Heart right ventricle (tissue), 16 donors: ENCODE measurements around the gene ATXN1. TPM values are rescaled to one million over a fixed set of nuclear protein-coding genes. Genes with fewer than 3 reads are reported as not detected.

ENCODE experiments used
- ATAC-seq, 8 donors: fragments of 200-7000 bp; cut with Tn5 transposase; one replicate each; pipeline ENCODE4 v1.9.1; 2020; ENCODE audit warnings: mild to moderate bottlenecking in 8 of 8, moderate library complexity in 8 of 8, moderate number of reproducible peaks in 1 of 8
- DNase-seq, 2 donors: peaks; one replicate each; pipeline ENCODE4 v3.0.0-alpha.2; 2020
- H3K27ac ChIP-seq, 10 donors: fragments of 200-600 bp; sonication (generic) in 2 of 10; one replicate each; pipeline versions ENCODE4 v1.5.0 to v1.8.0; 2020 to 2022; ENCODE audit warnings: mild to moderate bottlenecking in 3 of 10
- H3K27me3 ChIP-seq, 7 donors: fragments of 200-600 bp; one replicate each; pipeline ENCODE4 v1.8.0; 2021 to 2022; ENCODE audit warnings: mild to moderate bottlenecking in 2 of 7
- H3K36me3 ChIP-seq, 9 donors: fragments of 200-600 bp; sonication (generic) in 1 of 9; one replicate each; pipeline versions ENCODE4 v1.5.0 to v1.8.0; 2020 to 2022; ENCODE audit warnings: mild to moderate bottlenecking in 2 of 9
- H3K4me1 ChIP-seq, 9 donors: fragments of 200-600 bp; sonication (generic) in 1 of 9; one replicate each; pipeline versions ENCODE4 v1.5.0 to v1.8.0; 2020 to 2022; ENCODE audit warnings: mild to moderate bottlenecking in 4 of 9
- H3K4me3 ChIP-seq, 10 donors: fragments of 200-600 bp; sonication (generic) in 2 of 10; one replicate each; pipeline versions ENCODE4 v1.5.0 to v1.8.0; 2020 to 2022; ENCODE audit warnings: mild to moderate bottlenecking in 7 of 10, moderate library complexity in 2 of 10
- H3K9me3 ChIP-seq, 11 donors: fragments of 200-600 bp in 10 of 11; sonication (generic) in 2 of 11; one replicate each; pipeline versions ENCODE4 v1.5.0 to v1.8.0; 2013 to 2022; ENCODE audit warnings: mild to moderate bottlenecking in 2 of 11, control low read depth in 1 of 11, moderate library complexity in 1 of 11
- CTCF ChIP-seq, 9 donors: fragments of 200-600 bp; sonication (generic) in 2 of 9; IDR thresholded peaks; one replicate each; pipeline versions ENCODE4 v1.5.0 to v1.8.0; 2021 to 2022; ENCODE audit warnings: antibody characterized with exemption in 9 of 9, mild to moderate bottlenecking in 5 of 9, moderate library complexity in 1 of 9
- WGBS, 2 donors: extraction: QIAGEN DNeasy Blood & Tissue Kit; methylation state at CpG; one replicate each; pipeline ENCODE4 v1.1.7; 2013; ENCODE audit warnings: inconsistent platforms in 1 of 2; 5-methylcytosine and 5-hydroxymethylcytosine counted together
- intact Hi-C, 10 donors: fragments of 100-400 bp; cut with DNase I; formaldehyde crosslinking; loops; one replicate each; pipeline versions ENCODE4 v1.11.1 to v1.14.2; 2022
- polyA plus RNA-seq, 2 donors: library from polyadenylated mRNA; stranded (reverse); fragments of 200-250 nt; gene quantifications; one replicate each; pipeline ENCODE4 v1.2.3, GENCODE V29; 2013
- total RNA-seq, 10 donors: library from RNA; stranded (reverse); fragmentation: NEBNext Ultra II Directional in 3 of 10; extraction: Animal tissue kit (Norgen Biotek cat#: 25700) in 3 of 10; gene quantifications; one replicate each; pipeline versions ENCODE4 v1.2.1 to v1.2.4, GENCODE V29; 2021 to 2023
- donor health status: Arrhythmogenic right ventricular cardiomyopathy.
- donor health status: ischemic (EF 13 %, LVEDD 7.1; RV severe dilation, severe dysfunction).
- donor health status: healthy with polysubstance abuse.
- donor health status: DM: no; HTN: yes; CAD: no.
- donor health status: DM: no; HTN: no; CAD: no.
- donor health status: ischemic (EF 25% LVEDD 6.9; RV normal size, moderate dysfunction).
- donor health status: ischemic (EF 25% LVEDD 5.7; RV mildly dilated, moderate dysfunction).
- donor health status: healthy.
- donor health status: DM: yes; HTN: yes; CAD: no.
- donor health status: Ischemic cardiomyopathy.
- donor health status: ischemic (EF 35%, LVEDD 5.7; RV mildly dilated, moderate dysfunction).
- donor health status: nonischemic (EF 11% LVEDD 7.7; RV severe dilation, severe dysfunction).
- donor health status: DM: yes; HTN: yes; CAD: no.
- donor health status: PGD.
- donor health status: ischemic (EF 29% LVEDD 5.4; RV normal size, mild dysfunction).
- donor health status: nonischemic (EF 23%, LVEDD 6.1; RV moderate dilation, normal function).

ATXN1 gene
- total and polyA plus RNA-seq, 12 donors = 4.1 to 46.5 (median 40.3) TPM

DNA sequence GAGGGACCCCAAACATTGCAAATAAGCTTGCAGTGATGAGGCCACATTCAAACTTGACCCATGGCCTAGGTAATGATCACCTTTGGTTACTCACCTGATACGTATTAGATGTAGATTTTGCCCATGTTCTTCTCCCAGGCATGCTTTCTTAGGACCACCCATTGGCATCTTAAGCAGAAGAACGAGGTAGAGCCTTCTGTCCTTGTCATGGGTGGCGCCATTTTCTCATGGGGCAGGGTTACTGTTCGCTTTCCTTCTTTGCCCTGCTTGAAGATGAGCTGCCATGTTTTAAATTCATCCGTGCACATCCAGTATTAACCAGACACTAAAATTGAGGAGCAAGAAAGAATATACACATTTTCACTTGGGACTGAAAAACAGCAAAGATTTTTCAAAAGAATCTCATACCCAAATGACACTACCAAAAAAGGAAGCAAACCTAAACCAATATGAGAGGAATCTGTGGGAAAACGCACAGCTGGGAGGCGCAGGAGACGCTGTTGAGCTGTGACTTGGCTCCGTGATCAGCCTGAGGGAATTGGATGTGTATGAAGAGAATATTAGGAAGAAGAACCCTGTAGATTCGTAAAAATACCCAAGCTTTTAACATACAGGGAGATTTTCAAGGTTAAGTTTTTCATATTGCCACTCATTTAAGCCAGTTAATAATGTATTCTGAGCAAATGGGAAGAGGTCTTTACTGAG lies 486.2 kb downstream of the ATXN1 start:
- TF ChIP-seq CTCF (IDR thresholded peaks at IDR 0.05) = no peak
- ATAC-seq (no peak), DNase-seq (no peak)
- Histone ChIP-seq H3K9me3 (no peaks in the 10 kb centered on the region), H3K27ac (no peak overlapping the region), H3K27me3 (no peaks in the 10 kb centered on the region), H3K4me3 (no peak overlapping the region), H3K4me1 (peaks cover 4 to 49% (median 17%) of the 10 kb centered on the region in 9 donors), H3K36me3 (peaks cover 0 to 17% (median 0%) of the 10 kb centered on the region in 9 donors)
- intact Hi-C loops = loop anchor here in 2 of 10 donors (5.0 kb wide), 2 partner anchors 33 to 38 kb away; partner anchors contain the start of gene GMPR (in 1 of the 2)
- 86 to 89% methylated on average over 10 of the region's 10 CpGs for WGBS, 2 donors

GRCh38 chr6:16274483-16274882 lies 486.8 kb downstream of the ATXN1 start:
- no peak for ATAC-seq
- intact Hi-C loops = no loop called here
- 67 to 73% methylated on average over 4 of the region's 4 CpGs for WGBS, 2 donors

DNA sequence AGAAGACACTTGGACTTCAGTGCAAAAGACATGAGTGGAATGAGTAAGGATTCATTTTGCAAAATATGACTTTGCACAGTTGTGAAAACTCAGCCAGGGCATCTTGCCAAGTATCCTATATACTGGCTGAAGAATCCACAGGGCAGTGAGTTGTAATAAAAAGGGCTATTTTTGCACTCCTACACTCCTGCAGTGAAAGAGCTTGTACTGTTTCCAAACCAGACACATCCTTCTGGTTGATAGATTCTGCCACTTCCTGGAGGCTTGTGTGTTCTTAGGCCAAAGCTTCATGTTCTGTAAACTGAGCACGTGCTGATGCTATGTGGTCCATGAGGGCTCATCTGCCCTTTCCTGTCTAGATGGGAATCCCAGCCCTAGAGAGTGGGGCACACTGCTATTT lies 488.0 kb downstream of the ATXN1 start:
- no peak overlapping the region for H3K27ac ChIP-seq
- no peak for TF ChIP-seq CTCF (IDR thresholded peaks at IDR 0.05)
- H3K4me1 ChIP-seq = peaks cover 3 to 39% (median 16%) of the 10 kb centered on the region in 9 donors
- intact Hi-C loops = no loop called here
- no peak for DNase-seq
- WGBS, 2 donors = 35 to 37% methylated on average over 1 of the region's 1 CpG
- ATAC-seq = no peak
- no peaks in the 10 kb centered on the region for H3K9me3 ChIP-seq
- no peaks in the 10 kb centered on the region for H3K27me3 ChIP-seq
- H3K36me3 ChIP-seq = peaks cover 0 to 13% (median 0%) of the 10 kb centered on the region in 9 donors
- H3K4me3 ChIP-seq = no peak overlapping the region

More at GRCh38 chr6:16274483-16274882, 486.8 kb downstream of the ATXN1 start:
- no peak for DNase-seq
- Histone ChIP-seq H3K27me3 (no peaks in the 10 kb centered on the region), H3K4me1 (peaks cover 4 to 49% (median 17%) of the 10 kb centered on the region in 9 donors), H3K36me3 (peaks cover 0 to 14% (median 0%) of the 10 kb centered on the region in 9 donors), H3K4me3 (no peak overlapping the region), H3K9me3 (no peaks in the 10 kb centered on the region), H3K27ac (no peak overlapping the region)
- TF ChIP-seq CTCF (IDR thresholded peaks at IDR 0.05) = no peak

- H3K27me3 ChIP-seq = no peaks in the 10 kb centered on the region
- DNase-seq = no peak
- no peak for TF ChIP-seq CTCF (IDR thresholded peaks at IDR 0.05)
- 54 to 70% methylated on average over 1 of the region's 1 CpG for WGBS, 2 donors
- no peaks in the 10 kb centered on the region for H3K9me3 ChIP-seq
- ATAC-seq = no peak
- intact Hi-C loops = no loop called here
- H3K36me3 ChIP-seq = peaks cover 0 to 13% (median 0%) of the 10 kb centered on the region in 9 donors
- H3K4me3 ChIP-seq = no peak overlapping the region
- H3K27ac ChIP-seq = no peak overlapping the region
- peaks cover 0 to 29% (median 11%) of the 10 kb centered on the region in 9 donors for H3K4me1 ChIP-seq
Observed at GRCh38 chr6:16272201-16272600, 489.1 kb downstream of the ATXN1 start.
